ENCODE data around the gene IGF1R. TPM values are rescaled to one million over a fixed set of nuclear protein-coding genes. Genes with fewer than 3 reads are reported as not detected.
A peak's percentile ranks its signal among the peaks of the same experiment; 100 is the strongest.

The IGF1R gene
- total RNA-seq, 1 experiment from 2014 or later, result 125 TPM

DNA sequence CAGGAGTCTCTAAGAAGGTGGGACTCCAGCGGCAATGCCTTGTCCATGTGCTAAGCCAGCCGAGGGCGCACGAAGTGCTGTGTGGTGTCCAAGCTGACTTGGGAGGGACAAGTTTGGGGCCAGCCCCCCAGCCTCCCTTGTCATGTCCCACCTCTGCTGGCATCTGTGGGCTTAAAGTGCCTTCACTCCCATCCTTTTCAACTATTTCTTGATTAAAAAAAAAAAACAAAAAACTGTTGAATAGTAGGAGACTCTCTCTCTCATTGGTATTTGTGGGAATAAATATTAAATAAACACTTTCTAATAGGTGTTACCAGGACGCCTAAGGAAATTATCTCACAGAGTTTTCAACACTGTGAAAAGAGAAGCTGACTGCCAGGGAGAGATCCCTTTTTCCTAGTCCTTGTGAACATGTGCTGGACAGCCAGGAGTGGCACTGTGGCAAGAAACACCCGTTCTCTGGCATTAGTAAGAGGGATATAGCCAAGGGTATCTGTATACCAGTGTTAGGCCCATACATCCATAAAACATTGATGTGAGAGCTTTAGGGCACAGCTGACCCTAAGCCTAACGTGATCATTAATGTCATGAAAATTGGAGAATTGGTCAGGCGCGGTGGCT, 158.0 kb downstream of the IGF1R start (continued):
- TF ChIP-seq, protein P1, sequence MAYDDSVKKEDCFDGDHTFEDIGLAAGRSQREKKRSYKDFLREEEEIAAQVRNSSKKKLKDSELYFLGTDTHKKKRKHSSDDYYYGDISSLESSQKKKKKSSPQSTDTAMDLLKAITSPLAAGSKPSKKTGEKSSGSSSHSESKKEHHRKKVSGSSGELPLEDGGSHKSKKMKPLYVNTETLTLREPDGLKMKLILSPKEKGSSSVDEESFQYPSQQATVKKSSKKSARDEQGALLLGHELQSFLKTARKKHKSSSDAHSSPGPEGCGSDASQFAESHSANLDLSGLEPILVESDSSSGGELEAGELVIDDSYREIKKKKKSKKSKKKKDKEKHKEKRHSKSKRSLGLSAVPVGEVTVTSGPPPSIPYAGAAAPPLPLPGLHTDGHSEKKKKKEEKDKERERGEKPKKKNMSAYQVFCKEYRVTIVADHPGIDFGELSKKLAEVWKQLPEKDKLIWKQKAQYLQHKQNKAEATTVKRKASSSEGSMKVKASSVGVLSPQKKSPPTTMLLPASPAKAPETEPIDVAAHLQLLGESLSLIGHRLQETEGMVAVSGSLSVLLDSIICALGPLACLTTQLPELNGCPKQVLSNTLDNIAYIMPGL (CRISPR knock-in tag; IDR thresholded peaks at IDR 0.05), result no peak
- TF ChIP-seq GABPB1 (CRISPR knock-in tag; IDR thresholded peaks at IDR 0.05), result no peak

GRCh38 chr15:98807262-98807661, 158.9 kb downstream of the IGF1R start:
- CTCF ChIA-PET, result interaction anchor here (0.6 to 0.7 kb wide), 2 partner anchors 44 to 51 kb away, joined by 3 read pairs; no protein-coding TSS in a partner anchor
- peak overlapping the region; percentile 54; the same call in 1 of the 2 replicates for H3K27ac Mint-ChIP-seq
- no peaks in the 10 kb centered on the region for H3K9me3 Mint-ChIP-seq
- no peak overlapping the region for H3K4me3 Mint-ChIP-seq
- no peaks in the 10 kb centered on the region for H3K27me3 Mint-ChIP-seq (ENCODE audit: low read depth)
- POLR2A ChIA-PET, result no interaction called here
- no peak for TF ChIP-seq KAT7 (CRISPR knock-in tag; IDR thresholded peaks at IDR 0.05; ENCODE audit: borderline replicate concordance)
- TF ChIP-seq ZMAT4 (CRISPR knock-in tag; IDR thresholded peaks at IDR 0.05), result no peak
- TF ChIP-seq NR2C2 (CRISPR knock-in tag; IDR thresholded peaks at IDR 0.05), result no peak
- no peak for TF ChIP-seq IRF2 (CRISPR knock-in tag; IDR thresholded peaks at IDR 0.05; ENCODE audit: borderline replicate concordance, low read depth)
- no peak for TF ChIP-seq NR3C1 (CRISPR knock-in tag; conservative IDR thresholded peaks at IDR 0.05; ENCODE audit: low read depth)
- TF ChIP-seq, protein P2, sequence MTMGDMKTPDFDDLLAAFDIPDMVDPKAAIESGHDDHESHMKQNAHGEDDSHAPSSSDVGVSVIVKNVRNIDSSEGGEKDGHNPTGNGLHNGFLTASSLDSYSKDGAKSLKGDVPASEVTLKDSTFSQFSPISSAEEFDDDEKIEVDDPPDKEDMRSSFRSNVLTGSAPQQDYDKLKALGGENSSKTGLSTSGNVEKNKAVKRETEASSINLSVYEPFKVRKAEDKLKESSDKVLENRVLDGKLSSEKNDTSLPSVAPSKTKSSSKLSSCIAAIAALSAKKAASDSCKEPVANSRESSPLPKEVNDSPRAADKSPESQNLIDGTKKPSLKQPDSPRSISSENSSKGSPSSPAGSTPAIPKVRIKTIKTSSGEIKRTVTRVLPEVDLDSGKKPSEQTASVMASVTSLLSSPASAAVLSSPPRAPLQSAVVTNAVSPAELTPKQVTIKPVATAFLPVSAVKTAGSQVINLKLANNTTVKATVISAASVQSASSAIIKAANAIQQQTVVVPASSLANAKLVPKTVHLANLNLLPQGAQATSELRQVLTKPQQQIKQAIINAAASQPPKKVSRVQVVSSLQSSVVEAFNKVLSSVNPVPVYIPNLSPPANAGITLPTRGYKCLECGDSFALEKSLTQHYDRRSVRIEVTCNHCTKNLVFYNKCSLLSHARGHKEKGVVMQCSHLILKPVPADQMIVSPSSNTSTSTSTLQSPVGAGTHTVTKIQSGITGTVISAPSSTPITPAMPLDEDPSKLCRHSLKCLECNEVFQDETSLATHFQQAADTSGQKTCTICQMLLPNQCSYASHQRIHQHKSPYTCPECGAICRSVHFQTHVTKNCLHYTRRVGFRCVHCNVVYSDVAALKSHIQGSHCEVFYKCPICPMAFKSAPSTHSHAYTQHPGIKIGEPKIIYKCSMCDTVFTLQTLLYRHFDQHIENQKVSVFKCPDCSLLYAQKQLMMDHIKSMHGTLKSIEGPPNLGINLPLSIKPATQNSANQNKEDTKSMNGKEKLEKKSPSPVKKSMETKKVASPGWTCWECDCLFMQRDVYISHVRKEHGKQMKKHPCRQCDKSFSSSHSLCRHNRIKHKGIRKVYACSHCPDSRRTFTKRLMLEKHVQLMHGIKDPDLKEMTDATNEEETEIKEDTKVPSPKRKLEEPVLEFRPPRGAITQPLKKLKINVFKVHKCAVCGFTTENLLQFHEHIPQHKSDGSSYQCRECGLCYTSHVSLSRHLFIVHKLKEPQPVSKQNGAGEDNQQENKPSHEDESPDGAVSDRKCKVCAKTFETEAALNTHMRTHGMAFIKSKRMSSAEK (CRISPR knock-in tag; IDR thresholded peaks at IDR 0.05; ENCODE audit: borderline replicate concordance), result no peak
- TF ChIP-seq ELF4 (CRISPR knock-in tag; IDR thresholded peaks at IDR 0.05; ENCODE audit: low read depth), result no peak
- TF ChIP-seq EMX1 (CRISPR knock-in tag; IDR thresholded peaks at IDR 0.05), result no peak
- no peak for TF ChIP-seq AR (CRISPR knock-in tag; IDR thresholded peaks at IDR 0.05)
- no peak for TF ChIP-seq E2F1 (CRISPR knock-in tag; IDR thresholded peaks at IDR 0.05)
- TF ChIP-seq, protein P3, sequence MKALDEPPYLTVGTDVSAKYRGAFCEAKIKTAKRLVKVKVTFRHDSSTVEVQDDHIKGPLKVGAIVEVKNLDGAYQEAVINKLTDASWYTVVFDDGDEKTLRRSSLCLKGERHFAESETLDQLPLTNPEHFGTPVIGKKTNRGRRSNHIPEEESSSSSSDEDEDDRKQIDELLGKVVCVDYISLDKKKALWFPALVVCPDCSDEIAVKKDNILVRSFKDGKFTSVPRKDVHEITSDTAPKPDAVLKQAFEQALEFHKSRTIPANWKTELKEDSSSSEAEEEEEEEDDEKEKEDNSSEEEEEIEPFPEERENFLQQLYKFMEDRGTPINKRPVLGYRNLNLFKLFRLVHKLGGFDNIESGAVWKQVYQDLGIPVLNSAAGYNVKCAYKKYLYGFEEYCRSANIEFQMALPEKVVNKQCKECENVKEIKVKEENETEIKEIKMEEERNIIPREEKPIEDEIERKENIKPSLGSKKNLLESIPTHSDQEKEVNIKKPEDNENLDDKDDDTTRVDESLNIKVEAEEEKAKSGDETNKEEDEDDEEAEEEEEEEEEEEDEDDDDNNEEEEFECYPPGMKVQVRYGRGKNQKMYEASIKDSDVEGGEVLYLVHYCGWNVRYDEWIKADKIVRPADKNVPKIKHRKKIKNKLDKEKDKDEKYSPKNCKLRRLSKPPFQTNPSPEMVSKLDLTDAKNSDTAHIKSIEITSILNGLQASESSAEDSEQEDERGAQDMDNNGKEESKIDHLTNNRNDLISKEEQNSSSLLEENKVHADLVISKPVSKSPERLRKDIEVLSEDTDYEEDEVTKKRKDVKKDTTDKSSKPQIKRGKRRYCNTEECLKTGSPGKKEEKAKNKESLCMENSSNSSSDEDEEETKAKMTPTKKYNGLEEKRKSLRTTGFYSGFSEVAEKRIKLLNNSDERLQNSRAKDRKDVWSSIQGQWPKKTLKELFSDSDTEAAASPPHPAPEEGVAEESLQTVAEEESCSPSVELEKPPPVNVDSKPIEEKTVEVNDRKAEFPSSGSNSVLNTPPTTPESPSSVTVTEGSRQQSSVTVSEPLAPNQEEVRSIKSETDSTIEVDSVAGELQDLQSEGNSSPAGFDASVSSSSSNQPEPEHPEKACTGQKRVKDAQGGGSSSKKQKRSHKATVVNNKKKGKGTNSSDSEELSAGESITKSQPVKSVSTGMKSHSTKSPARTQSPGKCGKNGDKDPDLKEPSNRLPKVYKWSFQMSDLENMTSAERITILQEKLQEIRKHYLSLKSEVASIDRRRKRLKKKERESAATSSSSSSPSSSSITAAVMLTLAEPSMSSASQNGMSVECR (CRISPR knock-in tag; IDR thresholded peaks at IDR 0.05; ENCODE audit: borderline replicate concordance), result no peak
- no peak for TF ChIP-seq SMAD3 (CRISPR knock-in tag; IDR thresholded peaks at IDR 0.05; ENCODE audit: borderline replicate concordance)
- TF ChIP-seq, protein P4, sequence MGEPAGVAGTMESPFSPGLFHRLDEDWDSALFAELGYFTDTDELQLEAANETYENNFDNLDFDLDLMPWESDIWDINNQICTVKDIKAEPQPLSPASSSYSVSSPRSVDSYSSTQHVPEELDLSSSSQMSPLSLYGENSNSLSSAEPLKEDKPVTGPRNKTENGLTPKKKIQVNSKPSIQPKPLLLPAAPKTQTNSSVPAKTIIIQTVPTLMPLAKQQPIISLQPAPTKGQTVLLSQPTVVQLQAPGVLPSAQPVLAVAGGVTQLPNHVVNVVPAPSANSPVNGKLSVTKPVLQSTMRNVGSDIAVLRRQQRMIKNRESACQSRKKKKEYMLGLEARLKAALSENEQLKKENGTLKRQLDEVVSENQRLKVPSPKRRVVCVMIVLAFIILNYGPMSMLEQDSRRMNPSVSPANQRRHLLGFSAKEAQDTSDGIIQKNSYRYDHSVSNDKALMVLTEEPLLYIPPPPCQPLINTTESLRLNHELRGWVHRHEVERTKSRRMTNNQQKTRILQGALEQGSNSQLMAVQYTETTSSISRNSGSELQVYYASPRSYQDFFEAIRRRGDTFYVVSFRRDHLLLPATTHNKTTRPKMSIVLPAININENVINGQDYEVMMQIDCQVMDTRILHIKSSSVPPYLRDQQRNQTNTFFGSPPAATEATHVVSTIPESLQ (CRISPR knock-in tag; IDR thresholded peaks at IDR 0.05), result no peak
- H3K36me3 Mint-ChIP-seq, result no peaks in the 10 kb centered on the region
- ATAC-seq (no peak), DNase-seq (ENCODE audit: low spot score) (no peak)
- peaks cover 57% of the 10 kb centered on the region for H3K4me1 Mint-ChIP-seq

All from WTC11 (cell line).